ENCODE measurements around the gene ETV5.
A peak's percentile ranks its signal among the peaks of the same experiment; 100 is the strongest.

ETV5 gene

GRCh38 chr3:186108941-186109865 lies at the start of gene ETV5:
ETV5 (minus strand) TSS chr3:186109089; CDS start chr3:186105868, 3,221 bp downstream.
- DNase-seq (ENCODE audit: low read depth), result peak; percentile 99

GRCh38 chr3:186154641-186155040 lies 45.8 kb upstream of the ETV5 start:
- no peak for DNase-seq (ENCODE audit: low read depth)

GRCh38 chr3:186152889-186153292 lies 44.0 kb upstream of the ETV5 start:
- DNase-seq (ENCODE audit: low read depth), result no peak

- no peak for DNase-seq (ENCODE audit: low read depth)
These were observed 43.5 kb upstream of the ETV5 start for GRCh38 chr3:186152361-186152798.

GRCh38 chr3:186151077-186151971 lies 42.4 kb upstream of the ETV5 start:
- no peak for DNase-seq (ENCODE audit: low read depth)

- no peak for DNase-seq (ENCODE audit: low read depth)
These were observed 41.3 kb upstream of the ETV5 start for GRCh38 chr3:186150041-186150830.

GRCh38 chr3:186149319-186149960 lies 40.6 kb upstream of the ETV5 start:
- no peak for DNase-seq (ENCODE audit: low read depth)

- no peak for DNase-seq (ENCODE audit: low read depth)
These were observed 35.4 kb upstream of the ETV5 start for GRCh38 chr3:186144257-186144656.

- DNase-seq (ENCODE audit: low read depth), result no peak
These were observed 34.4 kb upstream of the ETV5 start for GRCh38 chr3:186143250-186143649.

- DNase-seq (ENCODE audit: low read depth), result no peak
These were observed 33.6 kb upstream of the ETV5 start for GRCh38 chr3:186142393-186142932.

- no peak for DNase-seq (ENCODE audit: low read depth)
These were observed 32.9 kb upstream of the ETV5 start for GRCh38 chr3:186141790-186142189.

- peak; percentile 18 for DNase-seq (ENCODE audit: low read depth)
These were observed 29.5 kb upstream of the ETV5 start for GRCh38 chr3:186138272-186138981.

- no peak for DNase-seq (ENCODE audit: low read depth)
These were observed 28.3 kb upstream of the ETV5 start for GRCh38 chr3:186137051-186137685.

- no peak for DNase-seq (ENCODE audit: low read depth)
These were observed 25.1 kb upstream of the ETV5 start for GRCh38 chr3:186133980-186134379.

- no peak for DNase-seq (ENCODE audit: low read depth)
These were observed 23.6 kb upstream of the ETV5 start for GRCh38 chr3:186132487-186132886.

- DNase-seq (ENCODE audit: low read depth), result no peak
These were observed 20.3 kb upstream of the ETV5 start for GRCh38 chr3:186129206-186129605.

GRCh38 chr3:186128158-186128557 lies 19.3 kb upstream of the ETV5 start:
- DNase-seq (ENCODE audit: low read depth), result no peak

GRCh38 chr3:186127463-186127862 lies 18.6 kb upstream of the ETV5 start:
- no peak for DNase-seq (ENCODE audit: low read depth)

GRCh38 chr3:186125118-186125517 lies 16.2 kb upstream of the ETV5 start:
- no peak for DNase-seq (ENCODE audit: low read depth)

- DNase-seq (ENCODE audit: low read depth), result no peak
These were observed 15.7 kb upstream of the ETV5 start for GRCh38 chr3:186124592-186124991.

All from stromal cell of bone marrow (primary cell).